Hematopoietic multipotent progenitor cell treated with erythropoietin and hydrocortisone succinate and interleukin-3 and kit ligand, for 15 days (in vitro differentiated cells): ENCODE results near the gene DQX1.
"Not testable (repeated sequence)": the region's sequence is repeated elsewhere in the genome, so short reads cannot be mapped to it uniquely, and the experiment has no call there.

Experiments used
- DNase-seq: peaks from one replicate; pipeline ENCODE4 v3.0.0-alpha.2; 2015; ENCODE audit warnings: low spot score

DQX1 gene

GRCh38 chr2:74525717-74526648, at the start of gene DQX1:
Gene DQX1, minus strand, starts transcription at chr2:74526231. Its CDS starts 502 bp downstream, at chr2:74525729.
- peak; percentile 39 for DNase-seq

- DNase-seq, result no peak
Observed at GRCh38 chr2:74575320-74575719, 49.3 kb upstream of the DQX1 start.

- DNase-seq, result no peak
Observed at GRCh38 chr2:74573747-74574562, 47.9 kb upstream of the DQX1 start.

GRCh38 chr2:74572178-74572925, 46.3 kb upstream of the DQX1 start:
- DNase-seq, result no peak

GRCh38 chr2:74571058-74571457, 45.0 kb upstream of the DQX1 start:
- DNase-seq, result no peak

GRCh38 chr2:74569686-74570085, 43.7 kb upstream of the DQX1 start:
- DNase-seq, result no peak

- no peak for DNase-seq
Observed at GRCh38 chr2:74567881-74568280, 41.9 kb upstream of the DQX1 start.

- no peak for DNase-seq
Observed at GRCh38 chr2:74566754-74567085, 40.7 kb upstream of the DQX1 start.

- DNase-seq, result no peak
Observed at GRCh38 chr2:74566076-74566753, 40.2 kb upstream of the DQX1 start.

GRCh38 chr2:74564222-74564621, 38.2 kb upstream of the DQX1 start:
- DNase-seq, result no peak

GRCh38 chr2:74562126-74562775, 36.2 kb upstream of the DQX1 start:
- DNase-seq, result no peak

GRCh38 chr2:74561022-74561421, 35.0 kb upstream of the DQX1 start:
- not testable (repeated sequence) for DNase-seq

GRCh38 chr2:74560591-74560990, 34.6 kb upstream of the DQX1 start:
- DNase-seq, result no peak

GRCh38 chr2:74559912-74560311, 33.9 kb upstream of the DQX1 start:
- no peak for DNase-seq

GRCh38 chr2:74558284-74559230, 32.5 kb upstream of the DQX1 start:
- no peak for DNase-seq

GRCh38 chr2:74556831-74557370, 30.9 kb upstream of the DQX1 start:
- DNase-seq, result no peak

- DNase-seq, result no peak
Observed at GRCh38 chr2:74556159-74556558, 30.1 kb upstream of the DQX1 start.

GRCh38 chr2:74555610-74556103, 29.6 kb upstream of the DQX1 start:
- no peak for DNase-seq

- peak; percentile 35 for DNase-seq
Observed at GRCh38 chr2:74554820-74555531, 28.9 kb upstream of the DQX1 start.
